Stimulated activated CD4-positive, alpha-beta T cell treated with anti-CD3 and anti-CD28 coated beads, Interleukin-15, amount 100 ng/mL, for 24 hours (primary cell): ENCODE measurements around the gene KCNMB3.
A peak's percentile ranks its signal among the peaks of the same experiment; 100 is the strongest.
"Not testable (repeated sequence)": the region's sequence is repeated elsewhere in the genome, so short reads cannot be mapped to it uniquely, and the experiment has no call there.

Source experiments
- DNase-seq: peaks from one replicate; pipeline ENCODE4 v3.0.0-alpha.2; 2020

KCNMB3 gene

GRCh38 chr3:179263134-179263533, 12.2 kb upstream of the KCNMB3 start:
- no peak for DNase-seq

- DNase-seq, result peak; percentile 80
These were observed 10.2 kb upstream of the KCNMB3 start for GRCh38 chr3:179260949-179261765.

DNA sequence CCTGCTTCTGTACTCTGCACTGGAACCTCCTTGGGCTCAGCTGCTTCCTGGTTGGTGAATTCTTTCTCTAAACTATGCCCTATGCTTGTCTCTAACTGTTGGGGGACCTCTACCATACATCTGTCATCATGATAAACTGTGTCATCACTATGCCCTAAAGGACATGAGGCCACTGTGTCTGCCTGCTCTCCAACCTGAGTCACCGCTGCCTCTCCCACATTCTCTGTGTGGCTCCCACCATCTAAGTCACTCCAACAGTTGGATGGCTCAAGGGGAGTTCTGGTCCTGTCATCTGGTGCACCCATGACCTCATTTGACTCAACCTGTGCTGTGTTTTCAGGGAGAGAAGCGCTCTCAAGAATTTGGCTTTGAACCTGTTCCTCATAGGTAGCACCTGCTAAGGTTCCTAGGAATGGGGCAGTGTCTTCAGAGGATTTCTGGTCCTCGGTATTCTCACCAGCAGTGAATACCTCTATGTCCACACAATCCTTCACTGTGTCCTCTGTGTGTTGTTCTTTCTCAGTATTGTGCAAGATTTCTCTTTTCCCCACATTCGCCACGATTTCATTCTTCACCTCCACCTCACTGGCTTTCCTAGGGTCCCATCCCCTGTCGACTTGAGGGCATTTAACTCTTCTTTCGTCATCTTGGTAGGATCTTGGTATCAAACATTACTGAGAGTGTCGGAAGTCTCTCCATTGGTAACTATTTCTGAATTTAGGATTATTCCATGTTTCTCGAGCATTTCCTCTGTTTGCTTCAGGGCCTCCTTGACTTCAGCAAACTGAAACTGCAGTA, 9.2 kb upstream of the KCNMB3 start:
- DNase-seq, result not testable (repeated sequence)

DNA sequence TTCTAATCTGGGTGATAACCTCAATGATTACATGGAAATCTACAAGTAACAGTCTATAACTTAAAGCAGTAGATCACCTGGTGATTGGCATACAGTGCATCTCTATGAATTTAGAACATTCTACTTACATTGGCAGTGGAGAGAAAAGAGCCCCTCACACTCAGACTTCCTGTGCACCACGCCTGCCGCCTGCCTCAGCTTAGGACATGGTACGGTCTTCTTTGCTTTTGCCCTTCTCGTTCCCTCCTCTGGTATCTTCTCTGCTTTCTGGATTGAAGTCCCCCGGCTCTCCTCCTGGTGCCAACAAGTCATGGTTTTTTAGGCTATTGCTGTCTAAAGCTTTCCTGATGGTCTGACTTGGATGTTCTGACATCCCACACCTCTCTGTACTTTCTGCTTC, 7.9 kb upstream of the KCNMB3 start:
- DNase-seq, result no peak

DNA sequence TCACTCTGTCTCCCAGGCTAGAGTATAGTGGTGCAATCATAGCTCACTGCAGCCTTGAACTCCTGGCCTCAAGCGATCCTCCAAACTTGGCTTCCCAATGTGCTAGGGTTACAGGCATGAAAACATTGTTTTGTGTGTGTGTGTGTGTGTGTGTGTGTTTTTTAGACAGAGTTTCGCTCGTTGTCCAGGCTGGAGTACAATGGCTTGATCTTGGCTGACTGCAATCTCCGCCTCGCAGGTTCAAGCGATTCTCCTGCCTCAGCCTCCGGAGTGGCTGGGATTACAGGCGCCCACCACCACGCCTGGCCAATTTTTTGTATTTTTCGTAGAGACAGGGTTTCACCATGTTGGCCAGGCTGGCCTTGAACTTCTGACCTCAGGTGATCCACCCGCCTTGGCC, 6.8 kb upstream of the KCNMB3 start:
- not testable (repeated sequence) for DNase-seq

DNA sequence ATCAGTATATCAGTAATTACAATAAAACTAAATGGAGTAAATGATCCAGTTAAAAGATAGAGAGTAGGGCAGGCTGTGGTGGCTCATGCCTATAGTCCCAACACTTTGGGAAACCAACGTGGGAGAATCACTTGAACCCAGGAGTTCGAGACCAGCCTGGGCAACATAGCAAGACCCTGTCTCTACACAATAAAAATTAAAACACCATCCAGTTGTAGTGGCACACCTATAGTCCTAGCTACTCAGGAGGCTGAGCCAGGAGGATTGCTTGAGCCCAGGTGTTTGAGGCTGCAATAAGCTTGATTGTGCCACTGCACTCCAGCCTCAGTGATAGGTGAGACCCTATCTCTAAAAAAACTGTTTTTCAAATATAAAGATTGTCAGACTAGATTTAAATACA, 5.9 kb upstream of the KCNMB3 start:
- DNase-seq, result no peak

DNA sequence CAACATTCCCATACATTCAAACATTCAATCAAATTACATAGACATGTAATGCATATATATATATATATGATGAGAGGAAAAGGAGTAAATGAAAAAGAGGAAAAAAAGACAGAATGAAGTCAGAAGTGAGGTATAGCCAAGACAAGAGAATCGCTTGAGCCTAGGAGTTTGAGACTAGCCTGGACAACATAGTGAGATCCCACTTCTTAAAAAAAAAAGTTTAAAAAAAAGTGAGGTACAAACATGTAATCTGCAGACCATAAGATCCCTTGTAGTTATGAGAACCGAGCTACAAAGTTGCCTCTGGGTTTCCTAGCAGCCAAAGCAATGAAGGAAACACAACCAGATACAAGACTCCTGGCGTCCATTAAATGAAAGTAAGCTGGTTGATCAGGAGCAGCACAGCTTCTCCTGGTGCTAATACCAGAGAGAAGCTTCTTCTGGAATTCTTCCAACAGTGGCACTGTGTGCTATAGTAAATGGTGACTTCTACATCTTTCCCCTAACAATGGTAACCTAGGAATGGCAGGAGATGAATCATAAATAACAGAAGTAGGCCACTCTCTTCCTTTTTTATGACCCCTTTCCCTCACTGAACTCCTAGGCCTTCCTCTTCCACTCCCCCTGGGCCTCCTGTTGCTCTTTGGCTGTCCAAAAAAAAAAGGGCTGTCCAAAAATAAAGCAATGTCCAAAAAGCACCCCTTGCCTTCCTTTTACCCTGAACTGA, 3.5 kb downstream of the KCNMB3 start:
- DNase-seq, result no peak

DNA sequence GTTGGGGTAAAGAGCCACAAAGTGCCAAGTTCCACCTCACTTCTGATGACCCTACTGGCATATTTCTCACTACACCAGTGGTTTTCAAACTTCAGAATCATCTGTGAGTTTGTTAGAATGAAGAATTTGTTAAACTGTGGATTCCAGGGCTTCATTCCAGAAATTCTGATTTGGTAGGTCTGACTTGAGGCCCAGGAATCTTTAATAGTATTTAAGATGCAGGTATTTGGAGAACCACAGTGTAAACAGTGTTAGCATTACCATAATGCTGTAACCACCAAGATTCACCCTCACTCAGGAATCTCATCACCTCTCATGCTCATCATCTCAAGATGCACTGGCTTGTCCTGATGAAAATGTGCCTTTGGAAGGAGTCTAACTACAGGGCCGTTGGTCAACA, 6.0 kb downstream of the KCNMB3 start:
- DNase-seq, result no peak

GRCh38 chr3:179242859-179243258, 8.1 kb downstream of the KCNMB3 start:
- not testable (repeated sequence) for DNase-seq

DNA sequence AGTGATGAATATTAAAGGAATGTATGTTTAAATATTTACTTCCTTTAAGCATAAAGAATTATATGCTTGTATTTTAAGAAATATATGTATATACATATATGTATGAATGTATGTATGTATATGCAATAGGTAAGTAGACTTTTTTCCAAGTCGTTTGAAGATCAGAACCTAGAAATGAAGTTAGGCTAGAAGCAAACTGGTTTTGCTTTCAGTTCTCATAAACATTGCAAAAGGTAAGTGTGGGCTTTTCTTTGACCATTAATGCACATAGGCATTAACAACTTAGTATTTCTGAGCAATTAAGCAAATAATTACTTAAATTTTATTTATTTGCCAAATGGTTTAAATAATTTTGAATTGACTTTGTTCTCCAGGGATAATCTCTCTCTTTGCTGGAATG, 10.6 kb downstream of the KCNMB3 start:
- not testable (repeated sequence) for DNase-seq

DNA sequence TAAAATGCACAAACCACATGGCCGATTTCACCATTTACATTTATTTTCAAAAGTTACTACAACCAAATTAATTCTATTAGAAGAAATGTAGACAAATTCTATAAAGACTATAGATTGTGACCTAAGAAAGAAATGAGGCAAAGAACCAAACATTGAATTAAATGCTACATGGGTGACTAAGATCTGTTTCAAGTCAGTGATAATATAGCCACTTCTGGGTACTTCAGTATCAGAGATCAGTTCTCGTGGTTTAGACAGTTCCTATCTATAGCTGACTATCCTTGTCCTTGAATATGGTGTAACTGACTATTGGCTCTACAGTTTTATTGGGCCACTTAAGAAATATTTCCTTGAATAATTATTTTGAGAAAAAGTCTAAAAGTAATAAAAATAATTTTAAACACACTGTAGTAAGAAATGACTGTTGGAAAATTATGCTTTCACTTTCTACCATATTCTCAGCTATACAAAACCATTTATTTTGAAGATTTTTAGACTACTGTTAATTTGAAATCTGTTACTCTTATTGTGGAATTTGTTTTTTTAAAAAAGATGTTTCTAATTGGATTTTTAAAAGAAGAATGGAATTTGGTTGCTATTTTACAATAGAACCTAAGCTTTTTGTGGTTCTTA, 14.1 kb downstream of the KCNMB3 start:
- DNase-seq, result no peak

GRCh38 chr3:179234199-179234598, 16.7 kb downstream of the KCNMB3 start:
- DNase-seq, result no peak

DNA sequence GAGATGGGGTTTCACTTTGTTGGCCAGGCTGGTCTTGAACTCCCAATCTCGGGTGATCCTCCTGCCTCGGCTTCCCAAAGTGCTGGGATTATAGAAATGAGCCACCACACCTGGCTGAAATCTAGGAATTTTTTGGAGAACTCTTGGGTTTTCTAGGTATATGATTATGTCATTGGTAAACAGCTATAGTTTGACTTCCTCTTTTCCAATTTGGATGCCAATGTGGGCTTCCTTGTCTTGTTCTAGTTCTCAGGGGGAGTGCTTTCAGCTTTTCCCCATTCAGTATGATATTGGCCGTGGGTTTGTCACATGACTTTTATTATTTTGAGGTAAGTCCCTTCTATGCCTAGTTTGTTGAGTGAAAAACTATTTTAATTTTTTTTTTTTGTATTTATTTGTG, 17.9 kb downstream of the KCNMB3 start:
- DNase-seq, result no peak

DNA sequence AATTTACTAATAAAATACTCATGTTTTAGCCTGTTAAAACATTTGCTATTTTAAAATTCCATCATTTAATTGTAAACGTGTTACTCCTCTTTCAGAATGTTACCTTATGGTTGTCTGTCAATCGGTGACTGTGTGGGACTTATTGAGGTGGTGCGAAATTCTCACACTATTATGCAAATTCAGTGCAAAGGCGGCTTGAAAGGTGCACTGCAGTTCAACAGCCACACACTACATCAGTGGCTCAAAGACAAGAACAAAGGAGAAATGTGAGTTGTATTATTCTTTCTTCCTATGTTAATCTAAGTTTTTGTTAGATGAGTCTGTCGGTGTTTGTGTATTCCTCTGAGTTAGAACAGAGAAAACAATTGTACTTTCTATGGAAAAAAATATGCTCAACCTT, 21.7 kb downstream of the KCNMB3 start:
- DNase-seq, result no peak

- no peak for DNase-seq
These were observed 23.6 kb downstream of the KCNMB3 start for GRCh38 chr3:179227349-179227748.

DNA sequence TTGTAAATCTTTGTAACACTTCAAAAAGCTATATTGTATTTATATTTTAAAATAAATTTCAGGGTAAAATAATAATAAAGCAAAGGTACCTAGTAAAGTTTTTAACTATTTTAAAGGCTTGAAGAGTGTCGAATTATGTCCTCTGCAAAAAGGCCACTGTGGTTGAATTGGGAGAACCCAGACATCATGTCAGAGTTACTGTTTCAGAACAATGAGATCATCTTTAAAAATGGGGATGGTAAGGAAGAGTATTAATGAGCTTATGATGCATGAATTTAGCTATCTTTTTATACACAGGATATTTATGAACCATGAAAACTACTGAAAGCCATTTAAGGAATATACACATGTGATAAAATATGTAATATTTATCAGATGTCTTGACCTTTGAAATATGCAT, 26.3 kb downstream of the KCNMB3 start:
- DNase-seq, result no peak

DNA sequence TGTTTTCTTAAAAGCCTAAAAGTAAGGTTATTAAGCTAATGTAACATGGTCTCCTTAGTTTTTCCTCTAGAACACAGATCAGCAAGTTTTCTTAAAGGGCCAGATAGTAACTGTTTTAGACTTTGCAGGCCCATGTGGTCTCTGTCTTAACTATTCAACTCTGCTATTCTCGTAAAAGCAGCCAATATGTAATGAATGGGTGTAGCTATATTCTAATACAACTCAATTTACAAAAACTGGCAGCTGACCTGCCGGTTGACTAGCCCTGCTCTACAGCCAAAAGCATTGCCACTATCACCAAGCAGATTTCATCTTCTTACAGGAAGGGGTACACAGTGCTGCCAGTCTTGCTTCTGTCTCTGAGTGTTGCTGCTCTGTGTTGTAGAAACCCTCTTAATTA, 27.4 kb downstream of the KCNMB3 start:
- DNase-seq, result no peak

DNA sequence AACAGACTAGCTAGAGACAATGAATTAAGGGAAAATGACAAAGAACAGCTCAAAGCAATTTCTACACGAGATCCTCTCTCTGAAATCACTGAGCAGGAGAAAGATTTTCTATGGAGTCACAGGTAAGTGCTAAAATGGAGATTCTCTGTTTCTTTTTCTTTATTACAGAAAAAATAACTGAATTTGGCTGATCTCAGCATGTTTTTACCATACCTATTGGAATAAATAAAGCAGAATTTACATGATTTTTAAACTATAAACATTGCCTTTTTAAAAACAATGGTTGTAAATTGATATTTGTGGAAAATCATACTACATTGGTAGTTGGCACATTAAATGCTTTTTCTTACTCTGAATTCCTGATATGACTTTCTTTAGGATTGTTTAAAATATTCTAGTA, 32.7 kb downstream of the KCNMB3 start:
- DNase-seq, result not testable (repeated sequence)

GRCh38 chr3:179215550-179215949, 35.4 kb downstream of the KCNMB3 start:
- DNase-seq, result not testable (repeated sequence)

GRCh38 chr3:179200790-179201189, 50.1 kb downstream of the KCNMB3 start:
- DNase-seq, result no peak

GRCh38 chr3:179196700-179197099, 54.2 kb downstream of the KCNMB3 start:
- no peak for DNase-seq

DNA sequence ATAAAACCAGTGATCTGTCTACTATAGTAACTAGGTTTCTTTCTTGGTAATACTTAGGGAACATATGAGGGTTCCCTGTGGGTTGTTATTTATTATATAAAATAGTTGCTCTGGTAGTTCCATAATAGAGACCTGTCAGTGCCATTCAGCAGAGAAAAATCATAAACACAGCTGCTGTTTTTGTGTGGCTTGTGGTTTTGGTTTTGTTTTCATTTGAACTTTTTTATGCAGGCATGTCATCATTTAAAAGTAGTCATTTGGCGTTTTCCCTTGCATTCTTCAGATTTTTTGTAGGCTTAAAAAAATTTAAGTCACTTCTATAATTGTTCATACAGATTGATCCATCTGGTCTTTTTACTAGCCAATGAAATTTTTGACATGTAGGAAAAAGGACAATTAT, 54.8 kb downstream of the KCNMB3 start:
- DNase-seq, result no peak

DNA sequence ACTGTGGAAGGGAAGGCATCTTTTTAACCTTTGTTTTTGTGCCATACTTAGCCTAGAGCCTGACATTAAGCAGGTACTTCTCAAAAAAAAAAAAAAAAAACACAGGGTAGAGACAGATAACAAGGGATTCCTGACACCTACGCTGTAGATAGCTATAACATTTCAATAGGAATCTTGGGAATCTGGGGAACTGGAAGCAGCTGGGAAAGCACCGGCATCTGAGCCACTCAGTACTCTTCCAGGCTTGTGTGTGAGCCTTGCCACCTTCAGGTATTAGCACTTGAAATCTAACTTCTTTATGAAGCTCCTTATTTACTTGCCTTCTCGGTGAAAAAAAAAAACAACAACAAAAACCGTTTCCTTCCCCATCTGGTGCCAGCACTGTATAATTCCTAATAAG, 56.0 kb downstream of the KCNMB3 start:
- DNase-seq, result no peak
